Calu3 (cell line): ENCODE data around the gene GBX1. TPM values are rescaled to one million over a fixed set of nuclear protein-coding genes. Genes with fewer than 3 reads are reported as not detected.

Source experiments
- BruUV-seq: library from RNA; stranded (reverse); fragments of 400-500 nt; replicated peaks from 2 replicates; lab custom pipeline; 2021; lab: Mats Ljungman, UMichigan
- CTCF ChIA-PET: fragments of 300-600 bp; sonication (Branson Sonifier 250); formaldehyde crosslinking; loops from one replicate; lab custom pipeline; 2022; ENCODE audit warnings: antibody characterized with exemption; lab: Charles Lee
- DNase-seq: peaks from one replicate; pipeline ENCODE4 v3.0.0; 2022
- H3K27ac Mint-ChIP-seq: one replicate; pipeline ENCODE4 v1.8.0; 2022; ENCODE audit warnings: mixed read lengths; ENCODE audit not compliant: unreplicated experiment
- H3K27me3 Mint-ChIP-seq: one replicate; pipeline ENCODE4 v1.8.0; 2022; ENCODE audit warnings: mixed read lengths; ENCODE audit not compliant: unreplicated experiment
- H3K36me3 Mint-ChIP-seq: one replicate; pipeline ENCODE4 v1.8.0; 2022; ENCODE audit warnings: mild to moderate bottlenecking, moderate library complexity, mixed read lengths; ENCODE audit not compliant: insufficient read depth, unreplicated experiment
- H3K4me1 Mint-ChIP-seq: one replicate; pipeline ENCODE4 v1.8.0; 2022; ENCODE audit warnings: mild to moderate bottlenecking, low read depth, mixed read lengths; ENCODE audit not compliant: unreplicated experiment
- H3K4me3 Mint-ChIP-seq: one replicate; pipeline ENCODE4 v1.8.0; 2022; ENCODE audit warnings: mild to moderate bottlenecking, low read depth, moderate library complexity, mixed read lengths; ENCODE audit not compliant: unreplicated experiment
- H3K9me3 Mint-ChIP-seq: one replicate; pipeline ENCODE4 v1.8.0; 2022; ENCODE audit warnings: low read depth, mixed read lengths; ENCODE audit not compliant: unreplicated experiment
- intact Hi-C: fragments of 100-400 bp; cut with micrococcal nuclease; formaldehyde crosslinking; loops from one replicate; pipeline ENCODE4 v1.10.0; 2022; ENCODE audit not compliant: unreplicated experiment
- total RNA-seq: library from RNA; stranded (reverse); gene quantifications from 2 replicates; pipeline ENCODE4 v1.2.3, GENCODE V29; 2022
- TF ChIP-seq, protein P1 (sequence below): fragments of 200-600 bp; IDR thresholded peaks from one replicate; pipeline ENCODE4 v1.8.0; 2022; ENCODE audit warnings: antibody characterized with exemption; ENCODE audit not compliant: unreplicated experiment

GBX1 gene
- total RNA-seq, 1 experiment from 2014 or later, result not detected

DNA sequence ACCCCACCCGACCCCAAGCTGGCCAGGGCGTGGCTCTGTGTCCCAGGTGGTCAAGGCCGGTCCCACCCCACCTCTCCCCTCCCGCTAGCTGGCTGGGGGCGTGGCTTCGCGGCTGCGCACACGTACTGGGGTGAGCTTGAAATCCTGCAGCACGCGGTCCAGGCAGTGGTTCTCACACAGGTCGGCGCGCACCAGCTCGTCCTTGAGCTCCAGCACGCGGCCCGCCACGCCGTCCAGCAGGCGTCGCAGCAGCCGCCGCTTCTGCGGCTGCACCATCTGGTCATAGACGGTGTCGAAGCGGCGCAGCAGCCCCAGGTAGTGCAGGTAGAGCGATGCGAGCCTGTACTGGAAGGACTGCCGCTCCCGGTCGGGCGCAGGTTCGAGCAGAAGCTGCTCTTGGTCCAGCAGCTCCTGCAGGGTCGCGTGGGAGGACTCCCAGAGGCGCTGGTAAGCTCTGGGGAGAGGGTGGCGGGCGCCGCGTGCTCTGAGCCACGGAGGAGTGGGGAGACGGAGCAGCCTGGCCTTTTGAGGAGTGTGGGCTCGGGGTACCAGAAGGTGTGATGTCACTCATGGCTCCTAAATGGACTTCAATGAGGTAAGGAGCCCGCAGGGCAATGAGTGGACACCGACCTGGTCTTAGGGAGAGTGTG is 37.0 kb upstream of the GBX1 start:
- H3K27ac Mint-ChIP-seq, result no peak overlapping the region

DNA sequence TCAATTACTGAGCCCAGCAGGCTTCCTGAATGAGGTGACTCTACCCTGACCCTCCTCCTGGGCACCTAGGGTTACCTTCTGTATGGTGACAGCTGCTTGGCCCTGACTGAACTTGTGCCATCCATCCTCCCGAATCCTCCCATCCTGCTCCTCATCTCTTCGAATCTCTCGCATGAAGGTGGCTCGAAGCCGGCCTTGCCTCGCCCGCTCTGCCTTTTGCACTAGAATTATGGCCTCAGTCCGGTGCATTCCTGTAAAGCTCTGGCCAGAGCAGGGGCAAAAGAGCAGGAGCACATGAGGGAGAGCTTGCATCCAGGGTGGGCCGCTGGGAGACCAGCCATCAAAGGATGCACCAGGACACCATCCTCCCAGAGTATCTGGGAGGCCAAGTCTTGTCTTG is 35.3 kb upstream of the GBX1 start:
- Mint-ChIP-seq H3K9me3 (no peaks in the 10 kb centered on the region), H3K27ac (no peak overlapping the region), H3K27me3 (no peaks in the 10 kb centered on the region), H3K4me1 (no peaks in the 10 kb centered on the region), H3K36me3 (no peaks in the 10 kb centered on the region), H3K4me3 (no peak overlapping the region)
- BruUV-seq, result no TSS peak
- TF ChIP-seq, protein P1, sequence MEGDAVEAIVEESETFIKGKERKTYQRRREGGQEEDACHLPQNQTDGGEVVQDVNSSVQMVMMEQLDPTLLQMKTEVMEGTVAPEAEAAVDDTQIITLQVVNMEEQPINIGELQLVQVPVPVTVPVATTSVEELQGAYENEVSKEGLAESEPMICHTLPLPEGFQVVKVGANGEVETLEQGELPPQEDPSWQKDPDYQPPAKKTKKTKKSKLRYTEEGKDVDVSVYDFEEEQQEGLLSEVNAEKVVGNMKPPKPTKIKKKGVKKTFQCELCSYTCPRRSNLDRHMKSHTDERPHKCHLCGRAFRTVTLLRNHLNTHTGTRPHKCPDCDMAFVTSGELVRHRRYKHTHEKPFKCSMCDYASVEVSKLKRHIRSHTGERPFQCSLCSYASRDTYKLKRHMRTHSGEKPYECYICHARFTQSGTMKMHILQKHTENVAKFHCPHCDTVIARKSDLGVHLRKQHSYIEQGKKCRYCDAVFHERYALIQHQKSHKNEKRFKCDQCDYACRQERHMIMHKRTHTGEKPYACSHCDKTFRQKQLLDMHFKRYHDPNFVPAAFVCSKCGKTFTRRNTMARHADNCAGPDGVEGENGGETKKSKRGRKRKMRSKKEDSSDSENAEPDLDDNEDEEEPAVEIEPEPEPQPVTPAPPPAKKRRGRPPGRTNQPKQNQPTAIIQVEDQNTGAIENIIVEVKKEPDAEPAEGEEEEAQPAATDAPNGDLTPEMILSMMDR, result no peak
- intact Hi-C loops, result no loop called here
- no peak for DNase-seq
- CTCF ChIA-PET, result no interaction called here

More for the DNA sequence above, 37.0 kb upstream of the GBX1 start:
- CTCF ChIA-PET, result interaction anchor here (0.7 kb wide), 1 partner anchor 1895 kb away, joined by 7 read pairs; no protein-coding TSS in a partner anchor
- no peaks in the 10 kb centered on the region for H3K27me3 Mint-ChIP-seq
- intact Hi-C loops, result no loop called here
- BruUV-seq, result no TSS peak
- TF ChIP-seq, protein P1, result no peak
- H3K4me1 Mint-ChIP-seq, result no peaks in the 10 kb centered on the region
- no peaks in the 10 kb centered on the region for H3K9me3 Mint-ChIP-seq
- no peak for DNase-seq
- H3K4me3 Mint-ChIP-seq, result no peak overlapping the region
- H3K36me3 Mint-ChIP-seq, result no peaks in the 10 kb centered on the region

DNA sequence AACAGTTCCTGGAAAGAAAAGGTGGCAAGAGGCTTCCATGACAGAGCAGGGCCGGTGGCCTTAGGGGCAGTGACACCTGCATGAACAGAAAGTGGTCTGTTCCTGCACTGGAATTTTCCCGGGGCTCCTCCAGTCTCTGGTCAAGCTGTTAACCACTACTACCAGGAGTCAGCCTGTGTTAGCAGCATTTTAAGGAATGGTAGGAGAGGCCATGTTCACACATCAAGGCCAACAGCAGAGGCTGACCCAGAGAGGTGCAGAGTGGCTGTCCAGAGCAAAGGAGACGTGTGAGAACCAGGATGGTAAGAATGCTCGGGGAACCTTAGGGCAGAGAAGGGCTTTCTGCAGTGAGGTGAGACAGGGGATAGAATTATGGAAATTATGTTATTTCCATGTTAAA is 34.3 kb upstream of the GBX1 start:
- no peaks in the 10 kb centered on the region for H3K27me3 Mint-ChIP-seq
- no peak for DNase-seq
- no peak overlapping the region for H3K27ac Mint-ChIP-seq
- CTCF ChIA-PET, result no interaction called here
- BruUV-seq, result no TSS peak
- no peaks in the 10 kb centered on the region for H3K36me3 Mint-ChIP-seq
- no peaks in the 10 kb centered on the region for H3K9me3 Mint-ChIP-seq
- no peaks in the 10 kb centered on the region for H3K4me1 Mint-ChIP-seq
- H3K4me3 Mint-ChIP-seq, result no peak overlapping the region
- TF ChIP-seq, protein P1, result no peak
- intact Hi-C loops, result no loop called here

DNA sequence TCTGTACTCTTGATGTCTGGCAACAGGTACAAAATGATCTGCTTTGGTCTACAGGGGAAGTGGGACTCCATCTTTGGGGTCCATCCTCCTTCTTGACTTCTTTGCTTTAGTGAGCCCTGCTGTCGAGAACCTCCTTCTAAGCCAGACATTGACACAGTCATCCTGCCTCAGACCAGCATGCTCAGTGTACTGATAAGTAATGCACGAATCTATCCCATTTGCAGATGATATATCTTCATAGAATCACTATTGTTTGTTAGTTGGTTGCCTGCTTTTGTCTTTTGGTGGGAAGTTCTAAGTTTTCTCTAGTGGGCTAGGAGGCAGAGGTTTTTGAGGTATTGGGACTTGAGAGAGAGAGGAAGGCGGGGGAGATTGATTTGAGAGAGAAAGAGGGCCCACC is 33.9 kb upstream of the GBX1 start:
- BruUV-seq, result no TSS peak

More for the DNA sequence above, 33.9 kb upstream of the GBX1 start:
- intact Hi-C loops, result no loop called here
- no peaks in the 10 kb centered on the region for H3K9me3 Mint-ChIP-seq
- CTCF ChIA-PET, result no interaction called here
- H3K36me3 Mint-ChIP-seq, result no peaks in the 10 kb centered on the region
- H3K27ac Mint-ChIP-seq, result no peak overlapping the region
- no peak for DNase-seq
- TF ChIP-seq, protein P1, result no peak
- no peaks in the 10 kb centered on the region for H3K4me1 Mint-ChIP-seq
- no peak overlapping the region for H3K4me3 Mint-ChIP-seq
- H3K27me3 Mint-ChIP-seq, result no peaks in the 10 kb centered on the region
